COLO668 (cell line): Measurements from ENCODE around the gene MTA3.
"Not testable (repeated sequence)": the region's sequence is repeated elsewhere in the genome, so short reads cannot be mapped to it uniquely, and the experiment has no call there.

Source experiments
- DNase-seq: peaks from one replicate; lab custom pipeline; 2025; ENCODE audit not compliant: unreplicated experiment; lab: John Stamatoyannopoulos, UW

The MTA3 gene

DNA sequence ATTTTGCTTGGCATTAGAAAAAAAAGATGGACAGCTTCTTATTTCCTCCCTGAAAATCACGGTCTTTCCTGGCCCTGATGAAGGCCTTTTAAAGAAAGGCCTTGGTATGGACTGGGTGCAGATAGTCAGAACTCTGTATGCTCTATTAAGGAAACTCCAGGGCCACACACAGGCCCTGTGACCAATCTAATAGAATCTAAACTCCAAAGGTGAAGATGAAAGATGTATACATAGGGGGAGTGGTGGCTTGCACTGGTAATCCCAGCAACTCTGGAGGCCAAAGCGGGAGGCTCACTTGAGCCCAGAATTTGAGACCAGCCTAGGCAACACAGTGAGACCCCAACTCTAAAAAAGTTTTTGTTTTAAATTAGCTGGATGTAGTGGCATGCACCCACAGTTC lies 158.2 kb downstream of the MTA3 start:
- DNase-seq = no peak

GRCh38 chr2:42731316-42731715 lies 162.9 kb downstream of the MTA3 start:
- not testable (repeated sequence) for DNase-seq

DNA sequence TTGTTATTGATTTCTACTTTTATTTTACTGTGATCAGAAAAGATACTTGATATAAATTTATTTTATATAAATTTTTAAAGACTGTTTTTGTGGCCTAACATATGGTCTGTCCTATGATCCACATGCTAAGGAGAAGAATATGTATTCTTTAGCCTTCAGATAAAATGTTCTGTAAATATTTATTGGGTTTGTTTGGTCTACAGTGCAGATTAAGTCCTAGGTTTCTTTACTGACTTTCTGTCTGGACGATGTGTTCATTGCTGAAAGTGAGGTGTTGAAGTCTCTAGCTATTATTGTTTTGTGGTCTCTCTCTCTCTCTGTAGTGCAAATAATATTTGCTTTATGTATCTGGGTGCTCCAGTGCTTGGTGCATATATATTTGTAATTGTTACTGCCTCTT lies 165.4 kb downstream of the MTA3 start:
- no peak for DNase-seq

DNA sequence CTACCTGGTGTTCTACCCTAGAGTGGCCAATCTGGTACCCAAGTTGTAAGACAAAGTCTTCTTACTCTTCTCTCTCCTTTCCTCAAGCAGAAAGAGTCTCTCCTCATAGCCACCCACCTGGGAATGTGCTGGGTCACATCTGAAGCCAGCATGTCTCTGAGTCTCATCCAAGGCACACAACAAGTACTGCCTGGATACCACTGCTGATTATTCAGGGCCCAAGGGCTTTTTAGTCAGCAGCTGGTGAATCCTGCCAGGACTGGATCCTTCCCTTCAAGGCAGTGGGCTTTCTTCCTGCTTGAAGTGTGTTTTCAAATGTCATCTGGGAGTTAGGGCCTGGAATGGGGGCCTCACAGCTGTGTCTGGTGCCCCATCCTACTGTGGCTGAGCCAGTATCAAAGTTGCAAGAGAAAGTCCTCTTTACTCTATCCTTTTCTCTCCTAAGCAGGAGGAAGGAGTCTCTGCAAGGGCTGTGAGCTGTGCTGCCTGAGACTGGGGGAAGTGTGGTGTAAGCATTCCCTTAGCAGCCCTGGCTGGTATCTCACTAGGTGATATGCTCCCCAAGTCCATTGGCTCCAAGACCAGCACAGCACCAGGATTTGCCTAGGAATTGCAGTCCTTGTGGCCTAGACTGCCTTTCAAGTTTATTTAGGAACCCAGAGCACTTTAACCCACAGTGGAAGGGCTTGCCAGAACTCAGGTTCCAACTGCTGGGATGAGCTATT lies 168.3 kb downstream of the MTA3 start:
- DNase-seq = no peak

GRCh38 chr2:42741140-42741539 lies 172.7 kb downstream of the MTA3 start:
- no peak for DNase-seq

GRCh38 chr2:42742740-42743658 lies 174.6 kb downstream of the MTA3 start:
- no peak for DNase-seq

- DNase-seq = no peak
These were observed 175.2 kb downstream of the MTA3 start for GRCh38 chr2:42743659-42743990.

DNA sequence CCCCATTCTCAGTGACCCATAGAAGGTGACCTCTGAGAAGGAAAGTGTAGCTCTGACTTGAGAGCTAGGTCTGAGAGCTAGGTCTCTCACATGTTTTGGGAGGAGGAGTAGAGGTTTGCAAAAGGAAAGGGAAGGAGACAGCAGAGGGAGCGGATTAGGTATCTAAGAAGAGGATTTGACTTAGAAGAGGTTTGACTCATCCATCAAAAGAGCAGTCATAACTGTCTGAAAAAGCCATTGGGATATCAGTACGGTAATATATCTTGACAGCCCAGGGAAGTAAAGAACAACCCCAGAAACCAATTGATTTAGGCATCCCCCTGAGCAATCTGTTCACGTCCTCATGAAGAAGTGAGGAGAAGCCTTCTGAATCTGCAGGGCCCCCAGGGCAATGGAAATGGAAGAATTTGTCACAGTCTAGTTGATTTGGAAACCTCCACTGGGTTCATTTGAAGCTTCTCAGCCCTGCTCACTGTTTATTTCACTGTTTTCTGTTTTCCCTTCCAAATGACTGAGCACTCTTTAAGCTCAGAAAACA lies 176.2 kb downstream of the MTA3 start:
- no peak for DNase-seq

- DNase-seq = no peak
These were observed 179.0 kb downstream of the MTA3 start for GRCh38 chr2:42747422-42747821.

- no peak for DNase-seq
These were observed 180.4 kb downstream of the MTA3 start for GRCh38 chr2:42748840-42749239.

GRCh38 chr2:42752314-42752713 lies 183.9 kb downstream of the MTA3 start:
- no peak for DNase-seq

- DNase-seq = no peak
These were observed 184.7 kb downstream of the MTA3 start for GRCh38 chr2:42752816-42753813.

DNA sequence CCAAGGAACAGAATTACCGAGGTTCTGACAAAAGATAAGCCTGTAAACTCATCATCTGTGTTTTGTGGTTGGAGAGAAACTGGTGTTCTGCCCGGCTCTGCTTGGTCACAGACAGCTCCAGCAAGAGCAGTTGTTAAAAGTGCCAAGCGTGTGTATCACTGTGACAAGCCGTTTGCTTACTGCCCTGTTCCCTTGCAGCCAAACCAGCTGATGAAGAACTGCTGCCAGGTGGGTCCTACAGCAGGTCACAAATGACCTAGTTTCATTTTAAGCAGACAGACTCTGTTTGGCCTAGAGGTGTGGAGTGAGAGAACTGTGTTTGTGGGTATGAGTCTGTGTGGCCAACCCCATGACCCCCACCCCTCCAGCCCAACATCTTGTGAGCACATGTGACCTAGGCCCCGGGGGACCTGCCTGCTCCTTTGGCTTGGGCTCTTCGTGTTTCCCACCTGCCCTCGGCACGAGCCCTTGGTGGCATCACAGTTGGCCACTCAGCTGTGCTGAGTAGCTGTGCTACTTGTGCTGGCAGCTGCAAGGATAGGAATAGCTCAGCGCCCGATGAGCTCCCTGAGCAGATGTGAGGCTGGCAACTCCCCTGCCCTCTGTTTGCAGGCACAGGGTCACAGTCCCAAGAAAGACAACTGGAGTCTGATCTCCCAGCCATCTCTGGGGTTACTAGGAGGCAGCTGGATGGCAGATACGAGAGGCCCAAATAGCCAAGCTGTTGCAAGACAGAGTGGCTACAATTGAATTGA lies 185.8 kb downstream of the MTA3 start:
- no peak for DNase-seq

DNA sequence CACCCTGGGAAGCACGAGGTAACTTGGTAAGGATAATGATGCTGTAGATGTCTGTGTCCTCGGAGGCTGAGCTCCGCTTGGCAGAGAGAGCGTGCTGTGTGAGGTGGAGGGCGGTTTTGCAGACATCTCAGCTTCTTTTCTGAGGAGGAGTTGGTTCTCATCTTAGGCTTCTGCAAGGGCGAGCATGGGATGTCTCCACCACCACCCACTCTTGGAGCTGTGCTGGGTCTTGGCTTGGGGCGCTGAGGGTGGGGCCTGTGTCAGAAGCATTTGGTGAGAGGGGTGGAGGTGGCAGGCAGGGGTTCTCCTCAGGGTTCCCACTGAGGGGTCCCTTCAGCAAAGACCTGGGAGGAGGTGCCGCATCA lies 186.3 kb downstream of the MTA3 start:
- no peak for DNase-seq

GRCh38 chr2:42755191-42755880 lies 186.9 kb downstream of the MTA3 start:
- DNase-seq = no peak

GRCh38 chr2:42756150-42756775 lies 187.8 kb downstream of the MTA3 start:
- no peak for DNase-seq

GRCh38 chr2:42756966-42757513 lies 188.6 kb downstream of the MTA3 start:
- DNase-seq = no peak

DNA sequence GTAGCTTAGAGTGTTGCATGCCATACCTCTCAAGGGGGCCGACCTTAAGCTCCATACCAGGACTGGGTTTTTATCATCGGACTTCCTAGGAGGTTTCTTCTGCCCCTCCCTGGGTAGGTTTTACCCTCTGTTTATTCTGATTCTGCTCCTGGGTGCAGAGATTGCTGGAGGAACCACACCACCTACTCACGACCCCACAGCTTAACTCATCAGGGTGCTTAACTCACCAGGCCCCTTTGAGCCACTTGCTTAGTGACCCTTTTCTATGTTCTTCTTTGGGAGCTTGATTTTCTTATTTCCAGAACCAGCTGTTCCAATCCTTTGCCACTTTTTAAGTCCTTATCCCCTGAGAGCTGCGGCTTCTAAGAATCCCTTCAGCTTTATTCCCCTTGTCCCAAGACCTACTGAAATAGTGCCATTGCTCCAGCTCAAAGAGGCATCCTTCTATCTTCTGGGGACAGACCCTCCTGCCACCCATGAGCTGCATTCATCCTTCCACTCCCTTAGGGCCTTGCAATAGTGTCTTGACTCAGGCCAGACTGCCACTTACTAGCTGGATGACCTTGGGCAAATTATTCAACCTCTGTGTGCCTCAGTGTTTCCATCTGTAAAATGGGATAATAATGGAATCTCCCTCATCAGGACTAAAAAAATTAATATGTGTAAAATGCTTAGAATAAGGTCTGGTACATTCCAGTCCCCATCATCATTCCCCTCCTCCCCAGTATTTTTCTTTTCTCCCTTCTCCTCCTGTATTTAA lies 189.7 kb downstream of the MTA3 start:
- DNase-seq = no peak
